ENCODE data around the gene ARHGEF4. TPM values are rescaled to one million over a fixed set of nuclear protein-coding genes. Genes with fewer than 3 reads are reported as not detected.

ARHGEF4 gene
- total RNA-seq, 4 donors from 2014 or later: 52.8 to 82.4 (median 73.3) TPM

DNA sequence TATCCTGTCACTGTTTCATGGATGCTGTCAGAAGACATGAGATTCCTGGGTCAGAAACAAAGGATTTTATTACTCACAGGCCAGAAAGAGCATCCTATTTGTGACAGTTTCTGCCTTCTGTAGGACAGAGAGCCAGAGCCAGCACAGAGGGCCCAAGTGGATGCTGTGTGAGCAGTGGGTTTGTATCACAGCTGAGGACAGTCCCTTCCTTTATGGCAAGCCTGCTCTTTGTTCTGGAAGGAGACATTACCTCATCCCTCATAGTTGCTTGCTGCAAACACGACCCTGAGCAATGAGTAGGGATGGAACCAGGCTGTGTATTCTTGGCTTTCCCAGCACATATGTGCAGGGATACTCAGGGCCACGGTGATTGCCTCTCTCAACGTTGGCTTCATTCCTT lies 41.6 kb downstream of the ARHGEF4 start:
- peaks cover 0 to 8% (median 0%) of the 10 kb centered on the region in 3 donors for H3K9me3 ChIP-seq
- no peak for DNase-seq
- peaks cover 5 to 52% (median 23%) of the 10 kb centered on the region in 3 donors for H3K4me1 ChIP-seq
- no peaks in the 10 kb centered on the region for H3K27me3 ChIP-seq
- TF ChIP-seq POLR2A (IDR thresholded peaks at IDR 0.05): no peak
- TF ChIP-seq, protein P1, sequence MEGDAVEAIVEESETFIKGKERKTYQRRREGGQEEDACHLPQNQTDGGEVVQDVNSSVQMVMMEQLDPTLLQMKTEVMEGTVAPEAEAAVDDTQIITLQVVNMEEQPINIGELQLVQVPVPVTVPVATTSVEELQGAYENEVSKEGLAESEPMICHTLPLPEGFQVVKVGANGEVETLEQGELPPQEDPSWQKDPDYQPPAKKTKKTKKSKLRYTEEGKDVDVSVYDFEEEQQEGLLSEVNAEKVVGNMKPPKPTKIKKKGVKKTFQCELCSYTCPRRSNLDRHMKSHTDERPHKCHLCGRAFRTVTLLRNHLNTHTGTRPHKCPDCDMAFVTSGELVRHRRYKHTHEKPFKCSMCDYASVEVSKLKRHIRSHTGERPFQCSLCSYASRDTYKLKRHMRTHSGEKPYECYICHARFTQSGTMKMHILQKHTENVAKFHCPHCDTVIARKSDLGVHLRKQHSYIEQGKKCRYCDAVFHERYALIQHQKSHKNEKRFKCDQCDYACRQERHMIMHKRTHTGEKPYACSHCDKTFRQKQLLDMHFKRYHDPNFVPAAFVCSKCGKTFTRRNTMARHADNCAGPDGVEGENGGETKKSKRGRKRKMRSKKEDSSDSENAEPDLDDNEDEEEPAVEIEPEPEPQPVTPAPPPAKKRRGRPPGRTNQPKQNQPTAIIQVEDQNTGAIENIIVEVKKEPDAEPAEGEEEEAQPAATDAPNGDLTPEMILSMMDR (IDR thresholded peaks at IDR 0.05): no peak
- 75 to 88% methylated on average over 2 to 3 of the region's 3 CpGs for WGBS, 2 donors
- H3K36me3 ChIP-seq: no peaks in the 10 kb centered on the region
- intact Hi-C loops (cut with DNase I): no loop called here
- H3K27ac ChIP-seq: no peak overlapping the region
- H3K4me3 ChIP-seq: no peak overlapping the region

DNA sequence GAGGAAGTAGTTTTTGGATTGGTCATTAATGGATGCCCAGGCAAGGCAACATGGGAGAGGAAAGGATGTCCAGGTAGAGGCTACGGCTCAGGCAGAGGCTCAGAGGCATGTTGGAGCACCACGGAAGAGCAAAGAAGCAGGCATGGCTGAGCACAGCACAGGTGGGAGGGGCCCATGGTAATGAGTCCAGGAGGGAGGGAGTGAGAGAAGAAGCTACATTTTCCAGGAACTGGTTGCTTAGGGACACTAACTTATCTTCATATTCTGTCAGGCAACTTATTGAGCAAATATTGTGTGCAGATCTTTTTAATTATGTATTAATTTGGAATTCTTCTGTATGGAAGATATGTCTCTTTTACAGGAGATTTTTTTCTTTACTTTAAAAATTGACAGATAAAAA lies 42.2 kb downstream of the ARHGEF4 start:
- 48 to 59% methylated on average over 2 of the region's 2 CpGs for WGBS, 2 donors
- Histone ChIP-seq H3K4me3 (no peak overlapping the region), H3K9me3 (peaks cover 0 to 8% (median 0%) of the 10 kb centered on the region in 3 donors), H3K27ac (no peak overlapping the region), H3K36me3 (no peaks in the 10 kb centered on the region), H3K27me3 (no peaks in the 10 kb centered on the region), H3K4me1 (peaks cover 9 to 55% (median 23%) of the 10 kb centered on the region in 3 donors)
- DNase-seq: no peak
- TF ChIP-seq, protein P1 (IDR thresholded peaks at IDR 0.05): no peak
- no peak for TF ChIP-seq POLR2A (IDR thresholded peaks at IDR 0.05)
- intact Hi-C loops (cut with DNase I): no loop called here

DNA sequence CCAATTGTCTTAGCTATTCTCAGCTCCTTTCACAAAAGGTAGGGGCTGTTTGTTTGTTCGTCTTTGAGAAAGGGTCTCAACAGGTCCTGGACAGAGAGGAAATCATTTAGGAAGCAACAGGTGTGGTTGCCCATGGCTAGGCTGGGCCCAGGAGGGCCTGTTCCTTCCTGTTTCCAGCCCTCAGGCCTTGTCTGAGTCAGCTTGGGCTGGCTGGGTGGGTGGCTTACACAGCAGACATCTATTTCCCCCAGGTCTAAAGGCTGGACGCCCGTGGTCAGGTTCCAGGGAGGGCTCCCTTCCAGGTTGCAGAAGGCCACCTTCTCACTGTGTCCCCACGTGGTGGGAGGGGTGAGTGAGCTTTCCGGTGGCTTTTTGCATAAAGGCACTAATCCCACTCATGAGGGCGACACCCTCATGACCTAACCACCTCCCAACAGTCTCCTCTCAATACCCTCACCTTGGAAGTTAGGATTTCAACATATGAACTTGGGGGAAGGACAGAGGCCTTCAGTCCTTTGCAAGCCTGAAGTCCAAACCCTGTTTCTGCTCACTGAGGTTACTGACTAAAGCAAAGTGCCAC lies 45.5 kb downstream of the ARHGEF4 start:
- Histone ChIP-seq H3K27ac (peak overlapping the region; percentile 76 to 88 (median 82)), H3K27me3 (no peaks in the 10 kb centered on the region), H3K4me3 (no peak overlapping the region), H3K9me3 (peaks cover 0 to 8% (median 0%) of the 10 kb centered on the region in 3 donors), H3K4me1 (peaks cover 9 to 73% (median 27%) of the 10 kb centered on the region in 3 donors), H3K36me3 (no peaks in the 10 kb centered on the region)
- TF ChIP-seq, protein P1 (IDR thresholded peaks at IDR 0.05): no peak
- no peak for TF ChIP-seq POLR2A (IDR thresholded peaks at IDR 0.05)
- 36 to 42% methylated on average over 6 of the region's 6 CpGs for WGBS, 2 donors
- no peak for DNase-seq
- intact Hi-C loops (cut with DNase I): no loop called here

DNA sequence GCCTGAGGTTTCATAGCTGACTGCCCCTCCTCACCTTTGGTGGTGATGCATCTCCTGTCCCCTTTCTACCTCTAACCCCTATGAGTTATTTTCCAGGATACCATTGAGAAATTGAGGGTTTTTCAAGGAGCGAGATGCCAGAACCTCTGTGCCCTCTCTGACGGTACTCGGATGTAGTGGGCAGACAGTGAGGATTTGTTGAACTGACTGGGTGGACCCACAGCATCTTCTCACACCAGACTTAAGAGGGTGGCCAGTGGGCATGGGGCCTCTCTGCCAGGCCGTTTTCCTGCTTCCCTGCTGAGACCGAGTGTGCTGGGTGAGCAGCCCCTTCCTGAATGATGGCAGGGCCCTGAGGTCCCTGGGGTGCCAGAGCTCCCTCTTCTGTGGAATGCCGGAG lies 46.3 kb downstream of the ARHGEF4 start:
- Histone ChIP-seq H3K27ac (peak overlapping the region in 3 of 4 donors; percentile 78 to 88 (median 86)), H3K4me3 (no peak overlapping the region), H3K36me3 (no peaks in the 10 kb centered on the region), H3K27me3 (no peaks in the 10 kb centered on the region), H3K4me1 (peaks cover 9 to 69% (median 25%) of the 10 kb centered on the region in 3 donors), H3K9me3 (peaks cover 0 to 8% (median 0%) of the 10 kb centered on the region in 3 donors)
- intact Hi-C loops (cut with DNase I): no loop called here
- TF ChIP-seq POLR2A (IDR thresholded peaks at IDR 0.05): no peak
- TF ChIP-seq, protein P1 (IDR thresholded peaks at IDR 0.05): no peak
- WGBS, 2 donors: 74 to 85% methylated on average over 3 of the region's 6 CpGs
- DNase-seq: no peak

DNA sequence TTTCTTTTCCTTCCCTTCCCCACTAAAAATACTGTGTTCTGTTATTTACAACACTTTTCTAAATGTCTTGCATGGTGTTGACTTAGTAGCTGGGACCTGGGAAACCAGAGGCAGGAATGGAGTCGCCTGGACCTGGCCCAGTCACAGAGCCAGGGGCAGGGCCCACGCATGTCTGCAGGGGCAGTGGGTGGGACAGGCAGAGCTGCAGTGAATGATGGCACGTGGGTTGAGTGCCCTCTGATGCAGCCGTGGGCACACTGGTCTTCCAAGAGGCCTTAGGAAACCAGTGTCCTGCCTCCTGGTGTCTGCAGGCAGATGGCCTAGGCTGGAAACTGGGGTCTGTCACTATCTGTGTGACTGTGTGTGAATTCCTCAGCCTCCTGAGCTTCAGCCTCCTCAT lies 46.8 kb downstream of the ARHGEF4 start:
- 40 to 66% methylated on average over 1 to 4 of the region's 4 CpGs for WGBS, 2 donors
- Histone ChIP-seq H3K36me3 (no peaks in the 10 kb centered on the region), H3K27ac (peak overlapping the region in 2 of 4 donors; percentile 86 to 88), H3K4me1 (peaks cover 9 to 69% (median 25%) of the 10 kb centered on the region in 3 donors), H3K4me3 (no peak overlapping the region), H3K27me3 (no peaks in the 10 kb centered on the region), H3K9me3 (peaks cover 0 to 4% (median 0%) of the 10 kb centered on the region in 3 donors)
- intact Hi-C loops (cut with DNase I): no loop called here
- no peak for DNase-seq
- TF ChIP-seq, protein P1 (IDR thresholded peaks at IDR 0.05): no peak
- TF ChIP-seq POLR2A (IDR thresholded peaks at IDR 0.05): no peak

All from esophagus squamous epithelium (tissue), 5 donors.